ENCODE data around the gene WFDC1.

WFDC1 gene

GRCh38 chr16:84357191-84357651, 62.5 kb downstream of the WFDC1 start:
- FAIRE-seq, result no peak

- FAIRE-seq, result no peak
Measured at GRCh38 chr16:84358601-84359295, 64.1 kb downstream of the WFDC1 start.

GRCh38 chr16:84359326-84359725, 64.6 kb downstream of the WFDC1 start:
- FAIRE-seq, result no peak

- no peak for FAIRE-seq
Measured at GRCh38 chr16:84360170-84360569, 65.5 kb downstream of the WFDC1 start.

- no peak for FAIRE-seq
Measured at GRCh38 chr16:84360748-84361147, 66.1 kb downstream of the WFDC1 start.

- FAIRE-seq, result no peak
Measured at GRCh38 chr16:84361546-84361945, 66.9 kb downstream of the WFDC1 start.

GRCh38 chr16:84362471-84362941, 67.8 kb downstream of the WFDC1 start:
- FAIRE-seq, result no peak

- no peak for FAIRE-seq
Measured at GRCh38 chr16:84366208-84366607, 71.5 kb downstream of the WFDC1 start.

GRCh38 chr16:84367297-84367680, 72.6 kb downstream of the WFDC1 start:
- no peak for FAIRE-seq

GRCh38 chr16:84367750-84368307, 73.2 kb downstream of the WFDC1 start:
- FAIRE-seq, result no peak

- no peak for FAIRE-seq
Measured at GRCh38 chr16:84368308-84368996, 73.8 kb downstream of the WFDC1 start, which contains the start of gene ATP2C2. TSS of gene ATP2C2 (plus strand) at chr16:84368538. CDS start at chr16:84368616, 78 bp downstream.

GRCh38 chr16:84369105-84369504, 74.4 kb downstream of the WFDC1 start:
- FAIRE-seq, result no peak

- FAIRE-seq, result no peak
Measured at GRCh38 chr16:84369938-84370627, 75.4 kb downstream of the WFDC1 start.

- no peak for FAIRE-seq
Measured at GRCh38 chr16:84370723-84371552, 76.3 kb downstream of the WFDC1 start.

- FAIRE-seq, result no peak
Measured at GRCh38 chr16:84371553-84371865, 76.8 kb downstream of the WFDC1 start.

- no peak for FAIRE-seq
Measured at GRCh38 chr16:84373907-84374489, 79.3 kb downstream of the WFDC1 start.

GRCh38 chr16:84378099-84378498, 83.4 kb downstream of the WFDC1 start:
- FAIRE-seq, result no peak

- no peak for FAIRE-seq
Measured at GRCh38 chr16:84378567-84378966, 83.9 kb downstream of the WFDC1 start.

GRCh38 chr16:84379008-84379708, 84.5 kb downstream of the WFDC1 start:
- no peak for FAIRE-seq
